Measurements from ENCODE around the gene CPSF7.
A peak's percentile ranks its signal among the peaks of the same experiment; 100 is the strongest.

- TF ChIP-seq EP300 (IDR thresholded peaks at IDR 0.05; ENCODE audit: borderline replicate concordance) (no peak), EGR1 (IDR thresholded peaks at IDR 0.05) (no peak), MAX (IDR thresholded peaks at IDR 0.05) (peak; percentile 70), TAF1 (IDR thresholded peaks at IDR 0.05; ENCODE audit: low read depth) (peak; percentile 88), USF1 (IDR thresholded peaks at IDR 0.05) (peak; percentile 21; the same call in 1 of the 2 replicates), TCF12 (IDR thresholded peaks at IDR 0.05; ENCODE audit: low read depth) (peak; percentile 41; the same call in 1 of the 2 replicates), FOXM1 (IDR thresholded peaks at IDR 0.05; ENCODE audit: borderline replicate concordance, low read depth) (no peak)
These were observed at the start of gene CPSF7, which contains the start of gene SDHAF2 for GRCh38 chr11:61429691-61430582.
